Stimulated activated naive CD8-positive, alpha-beta T cell treated with anti-CD3 and anti-CD28 coated beads, Interleukin-15, Interleukin-2, amounts not matched to agents 100 U/mL and 50 U/mL, for 24 hours (primary cell): ENCODE results near the gene DENND5A.
"Not testable (repeated sequence)": the region's sequence is repeated elsewhere in the genome, so short reads cannot be mapped to it uniquely, and the experiment has no call there.

Experiments
- ATAC-seq: fragments of 150-1000 bp; cut with Tn5 transposase; one replicate; pipeline ENCODE4 v1.10.0; 2021
- DNase-seq: peaks from one replicate; pipeline ENCODE4 v3.0.0; 2021

Gene DENND5A

GRCh38 chr11:9176136-9176535 lies 89.0 kb downstream of the DENND5A start:
- ATAC-seq: no peak

GRCh38 chr11:9172389-9172788 lies 92.8 kb downstream of the DENND5A start:
- ATAC-seq: no peak
- no peak for DNase-seq

More at GRCh38 chr11:9176136-9176535, 89.0 kb downstream of the DENND5A start:
- DNase-seq: no peak

- DNase-seq (no peak), ATAC-seq (no peak)
Observed at GRCh38 chr11:9170450-9170849, 94.7 kb downstream of the DENND5A start.

GRCh38 chr11:9169595-9170295 lies 95.4 kb downstream of the DENND5A start:
- DNase-seq (no peak), ATAC-seq (no peak)

GRCh38 chr11:9161991-9162390 lies 103.2 kb downstream of the DENND5A start:
- ATAC-seq, DNase-seq: not testable (repeated sequence)

GRCh38 chr11:9160166-9160565 lies 105.0 kb downstream of the DENND5A start:
- ATAC-seq (peak; percentile 90), DNase-seq (peak; percentile 12)

- no peak for DNase-seq
- ATAC-seq: peak; percentile 58
Observed at GRCh38 chr11:9158898-9159391, 106.2 kb downstream of the DENND5A start.

- DNase-seq (no peak), ATAC-seq (no peak)
Observed at GRCh38 chr11:9155930-9156329, 109.2 kb downstream of the DENND5A start.

- ATAC-seq: no peak
- DNase-seq: no peak
Observed at GRCh38 chr11:9153651-9154050, 111.5 kb downstream of the DENND5A start.

GRCh38 chr11:9151631-9152030 lies 113.5 kb downstream of the DENND5A start:
- DNase-seq: no peak
- ATAC-seq: no peak

GRCh38 chr11:9150926-9151325 lies 114.2 kb downstream of the DENND5A start:
- ATAC-seq (no peak), DNase-seq (no peak)

GRCh38 chr11:9150501-9150900 lies 114.6 kb downstream of the DENND5A start:
- ATAC-seq: no peak
- DNase-seq: no peak

GRCh38 chr11:9148727-9149126 lies 116.4 kb downstream of the DENND5A start:
- ATAC-seq (no peak), DNase-seq (no peak)

- ATAC-seq: no peak
- DNase-seq: no peak
Observed at GRCh38 chr11:9148035-9148434, 117.1 kb downstream of the DENND5A start.

- no peak for DNase-seq
- no peak for ATAC-seq
Observed at GRCh38 chr11:9146477-9146876, 118.7 kb downstream of the DENND5A start.

GRCh38 chr11:9145283-9145682 lies 119.9 kb downstream of the DENND5A start:
- no peak for DNase-seq
- no peak for ATAC-seq

- ATAC-seq (no peak), DNase-seq (no peak)
Observed at GRCh38 chr11:9144828-9145227, 120.3 kb downstream of the DENND5A start.

GRCh38 chr11:9143721-9144120 lies 121.4 kb downstream of the DENND5A start:
- ATAC-seq (no peak), DNase-seq (no peak)

GRCh38 chr11:9142732-9143131 lies 122.4 kb downstream of the DENND5A start:
- ATAC-seq (no peak), DNase-seq (no peak)

- ATAC-seq (no peak), DNase-seq (no peak)
Observed at GRCh38 chr11:9141186-9141585, 124.0 kb downstream of the DENND5A start.

GRCh38 chr11:9139628-9140357 lies 125.4 kb downstream of the DENND5A start:
- ATAC-seq: no peak
- no peak for DNase-seq

GRCh38 chr11:9138612-9139579 lies 126.3 kb downstream of the DENND5A start:
- DNase-seq (no peak), ATAC-seq (no peak)

- ATAC-seq (no peak), DNase-seq (no peak)
Observed at GRCh38 chr11:9138133-9138453, 127.1 kb downstream of the DENND5A start.
